GM12878 (cell line): Measurements from ENCODE around the gene PDZRN3.

Experiments used
- ATF2 ChIP-seq: IDR thresholded peaks from 2 replicates; pipeline ENCODE4 v1.6.1; 2012; ENCODE audit warnings: low read length, inconsistent platforms
- ATF3 ChIP-seq: IDR thresholded peaks from 2 replicates; pipeline ENCODE4 v1.6.1; 2011; ENCODE audit warnings: low read depth, mild to moderate bottlenecking, low read length, moderate library complexity, borderline replicate concordance; ENCODE audit errors: extremely low read depth
- BHLHE40 ChIP-seq, 2 experiments: fragments of 450-650 bp in 1 of 2; IDR thresholded peaks; 2 replicates each; pipeline ENCODE4 v1.6.1; 2011 to 2017; ENCODE audit warnings: low read depth in 2 of 2, borderline replicate concordance in 1 of 2, improper control_type of control experiment in 1 of 2, low read length in 1 of 2, mild to moderate bottlenecking in 1 of 2
- CBFB ChIP-seq: IDR thresholded peaks from 2 replicates; pipeline ENCODE4 v1.6.1; 2016; ENCODE audit warnings: antibody characterized with exemption, low read depth
- CTCF ChIP-seq, 3 experiments: IDR thresholded peaks in 2 of 3; conservative IDR thresholded peaks in 1 of 3; 2 replicates each; pipeline ENCODE4 v1.5.1; 2011; ENCODE audit warnings: low read depth in 3 of 3, low read length in 3 of 3, mild to moderate bottlenecking in 3 of 3, control low read depth in 2 of 3, moderate library complexity in 2 of 3, inconsistent platforms in 1 of 3, mixed read lengths in 1 of 3; ENCODE audit not compliant: control insufficient read depth in 2 of 3, insufficient read depth in 1 of 3; ENCODE audit errors: extremely low read depth in 1 of 3
- E2F8 ChIP-seq: fragments of 450-650 bp; IDR thresholded peaks from 2 replicates; pipeline ENCODE4 v1.6.1; 2018; ENCODE audit warnings: mild to moderate bottlenecking, low read depth, moderate library complexity; ENCODE audit not compliant: partially characterized antibody
- FOS ChIP-seq: IDR thresholded peaks from 3 replicates; pipeline ENCODE4 v1.6.1; 2011; ENCODE audit warnings: borderline replicate concordance; ENCODE audit not compliant: insufficient read length; ENCODE audit errors: extremely low read depth
- NFXL1 ChIP-seq: fragments of 450-650 bp; IDR thresholded peaks from 2 replicates; pipeline ENCODE4 v1.6.1; 2017; ENCODE audit warnings: antibody characterized with exemption, mild to moderate bottlenecking, borderline replicate concordance
- POLR2A ChIP-seq: IDR thresholded peaks from 2 replicates; pipeline ENCODE4 v1.6.1; 2011; ENCODE audit warnings: low read depth, mild to moderate bottlenecking, low read length
- SRF ChIP-seq, 2 experiments: IDR thresholded peaks; 2 replicates each; pipeline ENCODE4 v1.6.1; 2011; ENCODE audit warnings: low read depth in 2 of 2, low read length in 2 of 2, mild to moderate bottlenecking in 1 of 2, moderate library complexity in 1 of 2
- TCF12 ChIP-seq: IDR thresholded peaks from 2 replicates; pipeline ENCODE4 v1.6.1; 2011; ENCODE audit warnings: low read depth, mild to moderate bottlenecking, low read length
- ZZZ3 ChIP-seq: IDR thresholded peaks from 2 replicates; pipeline ENCODE4 v1.6.1; 2011; ENCODE audit warnings: low read depth; ENCODE audit not compliant: control insufficient read depth, insufficient read length
- TF ChIP-seq, protein P1 (sequence below): IDR thresholded peaks from 2 replicates; pipeline ENCODE4 v1.6.1; 2012; ENCODE audit warnings: mild to moderate bottlenecking, low read depth, low read length

GRCh38 chr3:73582535-73582934 is 42.2 kb downstream of the PDZRN3 start:
- TF ChIP-seq, protein P1, sequence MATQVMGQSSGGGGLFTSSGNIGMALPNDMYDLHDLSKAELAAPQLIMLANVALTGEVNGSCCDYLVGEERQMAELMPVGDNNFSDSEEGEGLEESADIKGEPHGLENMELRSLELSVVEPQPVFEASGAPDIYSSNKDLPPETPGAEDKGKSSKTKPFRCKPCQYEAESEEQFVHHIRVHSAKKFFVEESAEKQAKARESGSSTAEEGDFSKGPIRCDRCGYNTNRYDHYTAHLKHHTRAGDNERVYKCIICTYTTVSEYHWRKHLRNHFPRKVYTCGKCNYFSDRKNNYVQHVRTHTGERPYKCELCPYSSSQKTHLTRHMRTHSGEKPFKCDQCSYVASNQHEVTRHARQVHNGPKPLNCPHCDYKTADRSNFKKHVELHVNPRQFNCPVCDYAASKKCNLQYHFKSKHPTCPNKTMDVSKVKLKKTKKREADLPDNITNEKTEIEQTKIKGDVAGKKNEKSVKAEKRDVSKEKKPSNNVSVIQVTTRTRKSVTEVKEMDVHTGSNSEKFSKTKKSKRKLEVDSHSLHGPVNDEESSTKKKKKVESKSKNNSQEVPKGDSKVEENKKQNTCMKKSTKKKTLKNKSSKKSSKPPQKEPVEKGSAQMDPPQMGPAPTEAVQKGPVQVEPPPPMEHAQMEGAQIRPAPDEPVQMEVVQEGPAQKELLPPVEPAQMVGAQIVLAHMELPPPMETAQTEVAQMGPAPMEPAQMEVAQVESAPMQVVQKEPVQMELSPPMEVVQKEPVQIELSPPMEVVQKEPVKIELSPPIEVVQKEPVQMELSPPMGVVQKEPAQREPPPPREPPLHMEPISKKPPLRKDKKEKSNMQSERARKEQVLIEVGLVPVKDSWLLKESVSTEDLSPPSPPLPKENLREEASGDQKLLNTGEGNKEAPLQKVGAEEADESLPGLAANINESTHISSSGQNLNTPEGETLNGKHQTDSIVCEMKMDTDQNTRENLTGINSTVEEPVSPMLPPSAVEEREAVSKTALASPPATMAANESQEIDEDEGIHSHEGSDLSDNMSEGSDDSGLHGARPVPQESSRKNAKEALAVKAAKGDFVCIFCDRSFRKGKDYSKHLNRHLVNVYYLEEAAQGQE: no peak
- TF ChIP-seq E2F8: no peak
- no peak for TF ChIP-seq TCF12
- TF ChIP-seq CTCF (IDR thresholded peaks at IDR 0.05 in 2 of 3, conservative IDR thresholded peaks at IDR 0.05 in 1 of 3; ENCODE audit: control insufficient read depth in 2 of 3, extremely low read depth in 1 of 3, insufficient read depth in 1 of 3, low read depth in 3 of 3, low read length in 3 of 3): no peak
- no peak for TF ChIP-seq ATF2
- TF ChIP-seq ZZZ3: no peak
- no peak for TF ChIP-seq FOS
- no peak for TF ChIP-seq SRF (IDR thresholded peaks at IDR 0.05; ENCODE audit: low read depth in 2 of 2, low read length in 2 of 2)
- TF ChIP-seq POLR2A: no peak
- no peak for TF ChIP-seq NFXL1
- no peak for TF ChIP-seq BHLHE40 (IDR thresholded peaks at IDR 0.05; ENCODE audit: borderline replicate concordance in 1 of 2, low read depth in 2 of 2, low read length in 1 of 2)
- TF ChIP-seq CBFB: no peak
- no peak for TF ChIP-seq ATF3
